IMR-90 (cell line): ENCODE data around the gene STRIP1.

Experiments
- BHLHE40 ChIP-seq: fragments of 150-350 bp; IDR thresholded peaks from 2 replicates; pipeline ENCODE4 v1.6.1; 2016; ENCODE audit warnings: mild to moderate bottlenecking, low read depth, low read length
- CEBPB ChIP-seq: IDR thresholded peaks from 2 replicates; pipeline ENCODE4 v1.6.1; 2012; ENCODE audit warnings: low read depth, low read length, improper control_type of control experiment
- FOS ChIP-seq: fragments of 150-350 bp; IDR thresholded peaks from 2 replicates; pipeline ENCODE4 v1.6.1; 2016; ENCODE audit warnings: low read depth, low read length
- MXI1 ChIP-seq: IDR thresholded peaks from 2 replicates; pipeline ENCODE4 v1.6.1; 2012; ENCODE audit warnings: low read depth, mild to moderate bottlenecking, low read length, moderate library complexity, borderline replicate concordance
- POLR2A ChIP-seq: IDR thresholded peaks from 2 replicates; pipeline ENCODE4 v1.6.1; 2012; ENCODE audit warnings: mild to moderate bottlenecking, low read depth, low read length
- RAD21 ChIP-seq: IDR thresholded peaks from 2 replicates; pipeline ENCODE4 v1.6.1; 2012; ENCODE audit warnings: low read length, improper control_type of control experiment
- RCOR1 ChIP-seq: IDR thresholded peaks from 2 replicates; pipeline ENCODE4 v1.6.1; 2012; ENCODE audit warnings: mild to moderate bottlenecking, low read length, improper control_type of control experiment; ENCODE audit not compliant: insufficient replicate concordance
- SMC3 ChIP-seq: fragments of 150-350 bp; IDR thresholded peaks from 2 replicates; pipeline ENCODE4 v1.6.1; 2016; ENCODE audit warnings: low read depth, mild to moderate bottlenecking, antibody characterized with exemption, low read length, moderate library complexity
- TF ChIP-seq, protein P1 (sequence below): conservative IDR thresholded peaks from 2 replicates; pipeline ENCODE4 v1.5.1; 2012; ENCODE audit warnings: mild to moderate bottlenecking, low read depth, low read length, improper control_type of control experiment
- TF ChIP-seq, protein P2 (sequence below): fragments of 150-350 bp; IDR thresholded peaks from 2 replicates; pipeline ENCODE4 v1.6.1; 2016; ENCODE audit warnings: low read depth, mild to moderate bottlenecking, low read length, moderate library complexity, borderline replicate concordance

DNA sequence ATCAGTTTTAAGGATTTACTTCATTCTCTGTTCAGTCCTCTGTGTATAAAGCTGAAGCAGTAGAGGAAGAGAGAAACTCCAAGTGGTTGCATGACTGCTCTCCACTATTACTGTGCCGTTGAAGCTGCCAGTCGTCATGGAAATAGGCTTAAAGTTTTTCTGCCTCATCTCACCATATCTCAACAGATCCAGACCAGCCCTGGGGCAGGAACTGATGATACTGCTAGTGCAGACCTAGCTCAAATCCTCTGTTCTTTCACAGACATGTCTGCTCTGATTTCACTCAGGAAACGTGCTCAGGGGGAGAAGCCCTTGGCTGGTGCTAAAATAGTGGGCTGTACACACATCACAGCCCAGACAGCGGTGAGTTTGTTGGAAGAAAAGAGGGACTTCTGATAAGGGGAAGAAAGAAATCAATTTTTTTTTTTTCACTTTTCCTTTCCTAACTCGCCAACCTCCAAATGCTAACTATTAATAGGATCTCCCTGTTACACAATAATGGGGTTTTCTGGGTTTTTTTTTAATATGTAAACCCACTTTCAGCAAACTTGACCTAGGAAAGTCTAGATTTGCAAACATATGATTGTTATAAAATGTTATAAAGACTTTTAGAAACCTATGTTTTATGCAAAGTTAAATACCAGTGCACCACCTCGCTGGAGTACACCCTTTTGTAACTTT is 22.2 kb upstream of the STRIP1 start:
- TF ChIP-seq, protein P1, sequence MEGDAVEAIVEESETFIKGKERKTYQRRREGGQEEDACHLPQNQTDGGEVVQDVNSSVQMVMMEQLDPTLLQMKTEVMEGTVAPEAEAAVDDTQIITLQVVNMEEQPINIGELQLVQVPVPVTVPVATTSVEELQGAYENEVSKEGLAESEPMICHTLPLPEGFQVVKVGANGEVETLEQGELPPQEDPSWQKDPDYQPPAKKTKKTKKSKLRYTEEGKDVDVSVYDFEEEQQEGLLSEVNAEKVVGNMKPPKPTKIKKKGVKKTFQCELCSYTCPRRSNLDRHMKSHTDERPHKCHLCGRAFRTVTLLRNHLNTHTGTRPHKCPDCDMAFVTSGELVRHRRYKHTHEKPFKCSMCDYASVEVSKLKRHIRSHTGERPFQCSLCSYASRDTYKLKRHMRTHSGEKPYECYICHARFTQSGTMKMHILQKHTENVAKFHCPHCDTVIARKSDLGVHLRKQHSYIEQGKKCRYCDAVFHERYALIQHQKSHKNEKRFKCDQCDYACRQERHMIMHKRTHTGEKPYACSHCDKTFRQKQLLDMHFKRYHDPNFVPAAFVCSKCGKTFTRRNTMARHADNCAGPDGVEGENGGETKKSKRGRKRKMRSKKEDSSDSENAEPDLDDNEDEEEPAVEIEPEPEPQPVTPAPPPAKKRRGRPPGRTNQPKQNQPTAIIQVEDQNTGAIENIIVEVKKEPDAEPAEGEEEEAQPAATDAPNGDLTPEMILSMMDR = no peak; the same call in 1 of the 2 replicates
- TF ChIP-seq POLR2A = no peak
- no peak for TF ChIP-seq CEBPB
- TF ChIP-seq RCOR1 = no peak
- no peak for TF ChIP-seq FOS
- TF ChIP-seq, protein P2, sequence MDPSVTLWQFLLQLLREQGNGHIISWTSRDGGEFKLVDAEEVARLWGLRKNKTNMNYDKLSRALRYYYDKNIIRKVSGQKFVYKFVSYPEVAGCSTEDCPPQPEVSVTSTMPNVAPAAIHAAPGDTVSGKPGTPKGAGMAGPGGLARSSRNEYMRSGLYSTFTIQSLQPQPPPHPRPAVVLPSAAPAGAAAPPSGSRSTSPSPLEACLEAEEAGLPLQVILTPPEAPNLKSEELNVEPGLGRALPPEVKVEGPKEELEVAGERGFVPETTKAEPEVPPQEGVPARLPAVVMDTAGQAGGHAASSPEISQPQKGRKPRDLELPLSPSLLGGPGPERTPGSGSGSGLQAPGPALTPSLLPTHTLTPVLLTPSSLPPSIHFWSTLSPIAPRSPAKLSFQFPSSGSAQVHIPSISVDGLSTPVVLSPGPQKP = no peak
- TF ChIP-seq BHLHE40 = no peak
- no peak for TF ChIP-seq MXI1
- no peak for TF ChIP-seq RAD21
- TF ChIP-seq SMC3 = no peak
